Measurements from ENCODE around the gene LRCH1. TPM values are rescaled to one million over a fixed set of nuclear protein-coding genes. Genes with fewer than 3 reads are reported as not detected.
A peak's percentile ranks its signal among the peaks of the same experiment; 100 is the strongest.

The LRCH1 gene
- total and polyA plus RNA-seq, 4 experiments from 2014 or later: 1.2 to 19.1 (median 12.1) TPM

GRCh38 chr13:46562152-46562551 is 9.2 kb downstream of the LRCH1 start:
- no peaks in the 10 kb centered on the region for H3K36me3 Mint-ChIP-seq
- H3K9me3 Mint-ChIP-seq: no peaks in the 10 kb centered on the region
- intact Hi-C loops (cut with micrococcal nuclease): no loop called here
- peaks cover 13 to 39% (median 22%) of the 10 kb centered on the region in 4 donors for H3K4me1 Mint-ChIP-seq
- H3K4me3 Mint-ChIP-seq: no peak overlapping the region
- no peak overlapping the region for H3K27ac ChIP-seq (ENCODE audit: low read depth, low read length)
- no peak overlapping the region for H3K4me3 ChIP-seq (ENCODE audit: low read length in 2 of 2)
- DNase-seq: no peak
- H3K36me3 ChIP-seq (ENCODE audit: insufficient read depth, low read length): no peaks in the 10 kb centered on the region
- no peaks in the 10 kb centered on the region for H3K27me3 ChIP-seq (ENCODE audit: insufficient read depth, low read length)
- no peak overlapping the region for H3K27ac Mint-ChIP-seq
- ChIA-PET CTCF (ENCODE audit: partially characterized antibody) (interaction anchor here (3.1 kb wide), 1 partner anchor 10 kb away, joined by 11 read pairs; the partner anchor contains the start of gene LRCH1), POLR2A (ENCODE audit: partially characterized antibody) (no interaction called here)
- H3K9me3 ChIP-seq (ENCODE audit: control insufficient read depth in 1 of 2, low read length in 2 of 2): no peaks in the 10 kb centered on the region
- no peaks in the 10 kb centered on the region for H3K27me3 Mint-ChIP-seq
- no peaks in the 10 kb centered on the region for H3K4me1 ChIP-seq (ENCODE audit: insufficient read depth, low read length)

- DNase-seq: no peak
- no peaks in the 10 kb centered on the region for H3K36me3 Mint-ChIP-seq
- H3K27ac Mint-ChIP-seq: no peak overlapping the region
- no peaks in the 10 kb centered on the region for H3K36me3 ChIP-seq (ENCODE audit: insufficient read depth, low read length)
- no peak overlapping the region for H3K27ac ChIP-seq (ENCODE audit: low read depth, low read length)
- H3K9me3 ChIP-seq (ENCODE audit: control insufficient read depth in 1 of 2, low read length in 2 of 2): no peaks in the 10 kb centered on the region
- H3K4me3 ChIP-seq (ENCODE audit: low read length in 2 of 2): no peak overlapping the region
- ChIA-PET CTCF (ENCODE audit: partially characterized antibody) (interaction anchor here (3.1 kb wide), 1 partner anchor 10 kb away, joined by 11 read pairs; the partner anchor contains the start of gene LRCH1), POLR2A (ENCODE audit: partially characterized antibody) (no interaction called here)
- no peak overlapping the region for H3K4me3 Mint-ChIP-seq
- intact Hi-C loops (cut with micrococcal nuclease): no loop called here
- no peaks in the 10 kb centered on the region for H3K4me1 ChIP-seq (ENCODE audit: insufficient read depth, low read length)
- no peaks in the 10 kb centered on the region for H3K9me3 Mint-ChIP-seq
- no peaks in the 10 kb centered on the region for H3K27me3 Mint-ChIP-seq
- H3K27me3 ChIP-seq (ENCODE audit: insufficient read depth, low read length): no peaks in the 10 kb centered on the region
- peaks cover 14 to 39% (median 21%) of the 10 kb centered on the region in 4 donors for H3K4me1 Mint-ChIP-seq
Observed at GRCh38 chr13:46562581-46562980, 9.6 kb downstream of the LRCH1 start.

GRCh38 chr13:46565808-46566750 is 13.1 kb downstream of the LRCH1 start:
- Histone ChIP-seq H3K27ac (ENCODE audit: low read depth, low read length) (no peak overlapping the region), H3K36me3 (ENCODE audit: insufficient read depth, low read length) (no peaks in the 10 kb centered on the region), H3K27me3 (ENCODE audit: insufficient read depth, low read length) (no peaks in the 10 kb centered on the region), H3K4me1 (ENCODE audit: insufficient read depth, low read length) (no peaks in the 10 kb centered on the region), H3K4me3 (ENCODE audit: low read length in 2 of 2) (no peak overlapping the region), H3K9me3 (ENCODE audit: control insufficient read depth in 1 of 2, low read length in 2 of 2) (no peaks in the 10 kb centered on the region)
- POLR2A ChIA-PET (ENCODE audit: partially characterized antibody): interaction anchor here (1.2 kb wide), 1 partner anchor 10 kb away, joined by 3 read pairs; no protein-coding TSS in a partner anchor
- Mint-ChIP-seq H3K36me3 (no peaks in the 10 kb centered on the region), H3K27me3 (no peaks in the 10 kb centered on the region), H3K27ac (peak overlapping the region in 1 of 7 donors; percentile 29), H3K4me1 (peaks cover 21 to 44% (median 25%) of the 10 kb centered on the region in 4 donors), H3K9me3 (no peaks in the 10 kb centered on the region), H3K4me3 (no peak overlapping the region)
- DNase-seq: no peak
- CTCF ChIA-PET (ENCODE audit: partially characterized antibody): interaction anchor here (0.6 kb wide), 1 partner anchor 1368 kb away, joined by 3 read pairs; no protein-coding TSS in a partner anchor
- intact Hi-C loops (cut with micrococcal nuclease): no loop called here

GRCh38 chr13:46567671-46568070 is 14.7 kb downstream of the LRCH1 start:
- POLR2A ChIA-PET (ENCODE audit: partially characterized antibody): no interaction called here

GRCh38 chr13:46569456-46569855 is 16.5 kb downstream of the LRCH1 start:
- no peaks in the 10 kb centered on the region for H3K27me3 Mint-ChIP-seq
- Histone ChIP-seq H3K4me3 (ENCODE audit: low read length in 2 of 2) (no peak overlapping the region), H3K27me3 (ENCODE audit: insufficient read depth, low read length) (no peaks in the 10 kb centered on the region), H3K27ac (ENCODE audit: low read depth, low read length) (no peak overlapping the region), H3K9me3 (ENCODE audit: control insufficient read depth in 1 of 2, low read length in 2 of 2) (no peaks in the 10 kb centered on the region), H3K36me3 (ENCODE audit: insufficient read depth, low read length) (no peaks in the 10 kb centered on the region), H3K4me1 (ENCODE audit: insufficient read depth, low read length) (no peaks in the 10 kb centered on the region)
- ChIA-PET CTCF (ENCODE audit: partially characterized antibody) (interaction anchor here (1.3 kb wide), 1 partner anchor 18 kb away, joined by 5 read pairs; no protein-coding TSS in a partner anchor), POLR2A (ENCODE audit: partially characterized antibody) (no interaction called here)
- H3K36me3 Mint-ChIP-seq: no peaks in the 10 kb centered on the region
- intact Hi-C loops (cut with micrococcal nuclease): no loop called here
- no peak for DNase-seq
- H3K4me1 Mint-ChIP-seq: peaks cover 29 to 61% (median 41%) of the 10 kb centered on the region in 4 donors
- no peaks in the 10 kb centered on the region for H3K9me3 Mint-ChIP-seq
- H3K4me3 Mint-ChIP-seq: no peak overlapping the region
- H3K27ac Mint-ChIP-seq: no peak overlapping the region

More at GRCh38 chr13:46567671-46568070, 14.7 kb downstream of the LRCH1 start:
- CTCF ChIA-PET (ENCODE audit: partially characterized antibody): no interaction called here
- H3K27ac Mint-ChIP-seq: peak overlapping the region in 1 of 7 donors; percentile 65
- no peaks in the 10 kb centered on the region for H3K27me3 ChIP-seq (ENCODE audit: insufficient read depth, low read length)
- H3K4me3 ChIP-seq (ENCODE audit: low read length in 2 of 2): no peak overlapping the region
- DNase-seq: no peak
- no peaks in the 10 kb centered on the region for H3K9me3 ChIP-seq (ENCODE audit: control insufficient read depth in 1 of 2, low read length in 2 of 2)
- no peaks in the 10 kb centered on the region for H3K36me3 ChIP-seq (ENCODE audit: insufficient read depth, low read length)
- H3K4me1 Mint-ChIP-seq: peaks cover 26 to 54% (median 32%) of the 10 kb centered on the region in 4 donors
- H3K4me3 Mint-ChIP-seq: no peak overlapping the region
- H3K36me3 Mint-ChIP-seq: no peaks in the 10 kb centered on the region
- no peaks in the 10 kb centered on the region for H3K27me3 Mint-ChIP-seq
- intact Hi-C loops (cut with micrococcal nuclease): no loop called here
- no peaks in the 10 kb centered on the region for H3K9me3 Mint-ChIP-seq
- no peaks in the 10 kb centered on the region for H3K4me1 ChIP-seq (ENCODE audit: insufficient read depth, low read length)
- H3K27ac ChIP-seq (ENCODE audit: low read depth, low read length): no peak overlapping the region

GRCh38 chr13:46570273-46570672 is 17.3 kb downstream of the LRCH1 start:
- POLR2A ChIA-PET (ENCODE audit: partially characterized antibody): no interaction called here

GRCh38 chr13:46571189-46571908 is 18.4 kb downstream of the LRCH1 start:
- Histone ChIP-seq H3K4me3 (ENCODE audit: low read length in 2 of 2) (no peak overlapping the region), H3K27ac (ENCODE audit: low read depth, low read length) (no peak overlapping the region), H3K27me3 (ENCODE audit: insufficient read depth, low read length) (no peaks in the 10 kb centered on the region), H3K36me3 (ENCODE audit: insufficient read depth, low read length) (no peaks in the 10 kb centered on the region), H3K9me3 (ENCODE audit: control insufficient read depth in 1 of 2, low read length in 2 of 2) (no peaks in the 10 kb centered on the region), H3K4me1 (ENCODE audit: insufficient read depth, low read length) (peaks cover under 1% of the 10 kb centered on the region)
- H3K27ac Mint-ChIP-seq: no peak overlapping the region
- no peak for DNase-seq
- ChIA-PET CTCF (ENCODE audit: partially characterized antibody) (interaction anchor here (0.6 to 2.3 kb wide), 2 partner anchors 20 to 64 kb away, joined by 3 to 8 read pairs; no protein-coding TSS in a partner anchor), POLR2A (ENCODE audit: partially characterized antibody) (no interaction called here)
- peaks cover 26 to 58% (median 43%) of the 10 kb centered on the region in 4 donors for H3K4me1 Mint-ChIP-seq
- H3K27me3 Mint-ChIP-seq: no peaks in the 10 kb centered on the region
- peaks cover 0 to 4% of the 10 kb centered on the region in 2 donors for H3K36me3 Mint-ChIP-seq
- no peaks in the 10 kb centered on the region for H3K9me3 Mint-ChIP-seq
- intact Hi-C loops (cut with micrococcal nuclease): no loop called here
- no peak overlapping the region for H3K4me3 Mint-ChIP-seq

More at GRCh38 chr13:46570273-46570672, 17.3 kb downstream of the LRCH1 start:
- Histone ChIP-seq H3K27me3 (ENCODE audit: insufficient read depth, low read length) (no peaks in the 10 kb centered on the region), H3K36me3 (ENCODE audit: insufficient read depth, low read length) (no peaks in the 10 kb centered on the region), H3K4me3 (ENCODE audit: low read length in 2 of 2) (no peak overlapping the region), H3K27ac (ENCODE audit: low read depth, low read length) (no peak overlapping the region), H3K9me3 (ENCODE audit: control insufficient read depth in 1 of 2, low read length in 2 of 2) (no peaks in the 10 kb centered on the region), H3K4me1 (ENCODE audit: insufficient read depth, low read length) (no peaks in the 10 kb centered on the region)
- intact Hi-C loops (cut with micrococcal nuclease): no loop called here
- Mint-ChIP-seq H3K27me3 (no peaks in the 10 kb centered on the region), H3K4me1 (peaks cover 28 to 56% (median 39%) of the 10 kb centered on the region in 4 donors), H3K27ac (no peak overlapping the region), H3K9me3 (no peaks in the 10 kb centered on the region), H3K36me3 (no peaks in the 10 kb centered on the region), H3K4me3 (no peak overlapping the region)
- no peak for DNase-seq
- CTCF ChIA-PET (ENCODE audit: partially characterized antibody): interaction anchor here (1.3 kb wide), 1 partner anchor 19 kb away, joined by 5 read pairs; no protein-coding TSS in a partner anchor
